ENCODE measurements around the gene TTC21A.

- TF ChIP-seq CTCF (conservative IDR thresholded peaks at IDR 0.05 in 1 of 2, IDR thresholded peaks at IDR 0.05 in 1 of 2; ENCODE audit: low read depth in 1 of 2, low read length in 2 of 2) (no peak), EZH2 (IDR thresholded peaks at IDR 0.05; ENCODE audit: low read length, missing control alignments) (no peak)
Measured at GRCh38 chr3:39079530-39079929, 27.9 kb upstream of the TTC21A start.

All from fibroblast of lung (primary cell).